Mesenchymal stem cell (in vitro differentiated cells and primary cell): ENCODE data around the gene NLRP9.

Source experiments
- DNase-seq: peaks from one replicate; pipeline ENCODE4 v3.0.0-alpha.2; 2013
- H2AFZ ChIP-seq: one replicate; pipeline ENCODE4 v1.6.1; 2013; ENCODE audit warnings: low read depth, mild to moderate bottlenecking, control low read depth, inconsistent platforms, low read length, moderate library complexity
- H2AK5ac ChIP-seq: 2 replicates; pipeline ENCODE4 v1.6.1; 2013; ENCODE audit warnings: low read length, moderate library complexity, mild to moderate bottlenecking, inconsistent platforms; ENCODE audit not compliant: severe bottlenecking
- H2BK120ac ChIP-seq: one replicate; pipeline ENCODE4 v1.6.1; 2013; ENCODE audit warnings: low read depth, mild to moderate bottlenecking, inconsistent platforms, low read length, moderate library complexity
- H2BK12ac ChIP-seq, 2 experiments: one replicate each; pipeline ENCODE4 v1.6.1; 2013; ENCODE audit warnings: inconsistent platforms in 2 of 2, low read length in 2 of 2, mild to moderate bottlenecking in 2 of 2, moderate library complexity in 2 of 2, control low read depth in 1 of 2
- H2BK15ac ChIP-seq: one replicate; pipeline ENCODE4 v1.6.1; 2013; ENCODE audit warnings: mild to moderate bottlenecking, low read depth, inconsistent platforms; ENCODE audit not compliant: poor library complexity, severe bottlenecking
- H2BK5ac ChIP-seq: 2 replicates; pipeline ENCODE4 v1.6.1; 2013; ENCODE audit warnings: low read depth, mild to moderate bottlenecking, low read length, control low read depth, inconsistent platforms; ENCODE audit not compliant: poor library complexity, severe bottlenecking
- H3K14ac ChIP-seq, 2 experiments: one replicate each; pipeline ENCODE4 v1.6.1; 2013; ENCODE audit warnings: inconsistent platforms in 2 of 2, low read length in 2 of 2, control low read depth in 1 of 2, mild to moderate bottlenecking in 1 of 2, moderate library complexity in 1 of 2
- H3K18ac ChIP-seq, 2 experiments: one replicate each; pipeline ENCODE4 v1.6.1; 2013; ENCODE audit warnings: inconsistent platforms in 2 of 2, low read length in 2 of 2, control low read depth in 1 of 2, low read depth in 1 of 2, mild to moderate bottlenecking in 1 of 2
- H3K23ac ChIP-seq, 2 experiments: one replicate each; pipeline ENCODE4 v1.6.1; 2013; ENCODE audit warnings: inconsistent platforms in 2 of 2, low read length in 2 of 2, mild to moderate bottlenecking in 2 of 2, moderate library complexity in 2 of 2, control low read depth in 1 of 2
- H3K27ac ChIP-seq: 2 replicates; pipeline ENCODE4 v1.5.1; 2013; ENCODE audit warnings: mild to moderate bottlenecking, moderate library complexity, low read length, control low read depth, inconsistent platforms; ENCODE audit not compliant: poor library complexity, severe bottlenecking
- H3K27me3 ChIP-seq, 2 experiments: 2 replicates each; pipeline versions ENCODE4 v1.6.1 to v1.7.0; 2013; ENCODE audit warnings: low read length in 2 of 2, mild to moderate bottlenecking in 2 of 2, moderate library complexity in 2 of 2, control low read depth in 1 of 2, inconsistent platforms in 1 of 2; ENCODE audit not compliant: control insufficient read depth in 1 of 2, insufficient read depth in 1 of 2
- H3K36me3 ChIP-seq, 2 experiments: 2 replicates each; pipeline versions ENCODE4 v1.6.1 to v1.7.0; 2013; ENCODE audit warnings: low read length in 2 of 2, control low read depth in 1 of 2, inconsistent platforms in 1 of 2, low read depth in 1 of 2, mild to moderate bottlenecking in 1 of 2; ENCODE audit not compliant: insufficient read depth in 2 of 2, control insufficient read depth in 1 of 2
- H3K4ac ChIP-seq, 2 experiments: one replicate each; pipeline ENCODE4 v1.6.1; 2013; ENCODE audit warnings: inconsistent platforms in 2 of 2, low read length in 2 of 2, mild to moderate bottlenecking in 2 of 2, moderate library complexity in 2 of 2, control low read depth in 1 of 2, low read depth in 1 of 2
- H3K4me1 ChIP-seq: 2 replicates; pipeline ENCODE4 v1.6.1; 2013; ENCODE audit warnings: low read depth, low read length, control low read depth; ENCODE audit not compliant: control insufficient read depth, insufficient read depth
- H3K4me2 ChIP-seq: 2 replicates; pipeline ENCODE4 v1.6.1; 2013; ENCODE audit warnings: low read length, mild to moderate bottlenecking, inconsistent platforms; ENCODE audit not compliant: poor library complexity, severe bottlenecking
- H3K4me3 ChIP-seq, 2 experiments: 2 replicates each; pipeline versions ENCODE4 v1.5.1 to v1.7.0; 2013; ENCODE audit warnings: low read length in 2 of 2, mild to moderate bottlenecking in 2 of 2, control low read depth in 1 of 2, low read depth in 1 of 2; ENCODE audit not compliant: insufficient read depth in 1 of 2
- H3K79me1 ChIP-seq: replicated peaks from 2 replicates; pipeline ENCODE4 v1.6.1; 2013; ENCODE audit warnings: mild to moderate bottlenecking, control low read depth, low read length, inconsistent platforms; ENCODE audit not compliant: poor library complexity, severe bottlenecking
- H3K9ac ChIP-seq: 2 replicates; pipeline ENCODE4 v1.7.0; 2013; ENCODE audit warnings: mild to moderate bottlenecking, low read length, moderate library complexity
- H3K9me3 ChIP-seq: 2 replicates; pipeline ENCODE4 v1.7.0; 2013; ENCODE audit warnings: mild to moderate bottlenecking, low read length; ENCODE audit not compliant: control insufficient read depth
- H4K8ac ChIP-seq: one replicate; pipeline ENCODE4 v1.6.1; 2013; ENCODE audit warnings: inconsistent platforms, mild to moderate bottlenecking, low read length, moderate library complexity
- H4K91ac ChIP-seq: one replicate; pipeline ENCODE4 v1.6.1; 2013; ENCODE audit warnings: mild to moderate bottlenecking, low read length, inconsistent platforms
- WGBS: methylation state at CpG from one replicate; pipeline ENCODE4 v1.1.7; 2013; ENCODE audit warnings: mixed read lengths; 5-methylcytosine and 5-hydroxymethylcytosine counted together

Gene NLRP9

GRCh38 chr19:55675661-55676354 lies 62.4 kb downstream of the NLRP9 start:
- Histone ChIP-seq H3K36me3 (peaks cover 54 to 55% of the 10 kb centered on the region in 2 experiments), H2BK12ac (peak overlapping the region in 1 of 2 experiments; percentile 15), H3K79me1 (peaks cover 2% of the 10 kb centered on the region), H3K4me2 (peak overlapping the region; percentile 95), H3K14ac (peak overlapping the region in 1 of 2 experiments; percentile 68), H2BK15ac (no peak overlapping the region), H3K4me3 (peak overlapping the region; percentile 94 to 96), H2AFZ (no peak overlapping the region), H4K8ac (peak overlapping the region; percentile 94), H3K4ac (peak overlapping the region; percentile 80 to 83), H2AK5ac (no peak overlapping the region), H3K23ac (peak overlapping the region in 1 of 2 experiments; percentile 78), H2BK5ac (no peak overlapping the region), H3K18ac (peak overlapping the region in 1 of 2 experiments; percentile 84), H2BK120ac (no peak overlapping the region), H3K4me1 (peaks cover 52% of the 10 kb centered on the region), H3K27ac (peak overlapping the region; percentile 53), H3K27me3 (no peaks in the 10 kb centered on the region), H3K9me3 (no peaks in the 10 kb centered on the region), H3K9ac (peak overlapping the region; percentile 97), H4K91ac (no peak overlapping the region)
- peak; percentile 33 for DNase-seq
- 20% methylated on average over 14 of the region's 16 CpGs for WGBS

GRCh38 chr19:55674841-55675660 lies 63.2 kb downstream of the NLRP9 start, which contains the start of gene EPN1:
Gene EPN1, plus strand, starts transcription at chr19:55675226. Its CDS starts 3,402 bp downstream, at chr19:55678628.
- peak within 1 kb of the TSS; percentile 50 for H2BK15ac ChIP-seq
- no peaks in the 10 kb centered on the region for H3K9me3 ChIP-seq
- peak within 1 kb of the TSS; percentile 84 to 87 for H3K18ac ChIP-seq
- peak within 1 kb of the TSS; percentile 94 to 96 for H3K4me3 ChIP-seq
- H3K14ac ChIP-seq, result peak within 1 kb of the TSS in 1 of 2 experiments; percentile 68
- peaks cover 2% of the 10 kb centered on the region for H3K79me1 ChIP-seq
- H3K27ac ChIP-seq, result peak within 1 kb of the TSS; percentile 53
- under 1% methylated on average over 90 of the region's 101 CpGs for WGBS
- peak within 1 kb of the TSS; percentile 80 to 83 for H3K4ac ChIP-seq
- H3K9ac ChIP-seq, result peak within 1 kb of the TSS; percentile 97
- H3K4me1 ChIP-seq, result peaks cover 52% of the 10 kb centered on the region
- peaks cover 54 to 55% of the 10 kb centered on the region in 2 experiments for H3K36me3 ChIP-seq
- H2BK12ac ChIP-seq, result peak within 1 kb of the TSS in 1 of 2 experiments; percentile 15
- H4K8ac ChIP-seq, result peak within 1 kb of the TSS; percentile 94
- peak within 1 kb of the TSS; percentile 95 for H3K4me2 ChIP-seq
- peak within 1 kb of the TSS; percentile 24 for H2BK120ac ChIP-seq
- no peak within 1 kb of the TSS for H2BK5ac ChIP-seq
- H3K23ac ChIP-seq, result peak within 1 kb of the TSS in 1 of 2 experiments; percentile 78
- peak within 1 kb of the TSS; percentile 65 for H2AFZ ChIP-seq
- H3K27me3 ChIP-seq, result no peaks in the 10 kb centered on the region
- peak; percentile 97 for DNase-seq
- peak within 1 kb of the TSS; percentile 91 for H4K91ac ChIP-seq
- no peak within 1 kb of the TSS for H2AK5ac ChIP-seq

- 39% methylated on average over 10 of the region's 17 CpGs for WGBS
- Histone ChIP-seq H2BK12ac (no peak overlapping the region), H4K8ac (no peak overlapping the region), H3K4me3 (peak overlapping the region; percentile 94 to 96), H2BK5ac (no peak overlapping the region), H4K91ac (no peak overlapping the region), H3K18ac (no peak overlapping the region), H2BK120ac (no peak overlapping the region), H3K27me3 (no peaks in the 10 kb centered on the region), H3K27ac (peak overlapping the region; percentile 6), H3K4ac (no peak overlapping the region), H2BK15ac (no peak overlapping the region), H3K14ac (no peak overlapping the region), H3K9me3 (no peaks in the 10 kb centered on the region), H3K79me1 (peaks cover 2% of the 10 kb centered on the region), H3K36me3 (peaks cover 54 to 55% of the 10 kb centered on the region in 2 experiments), H3K23ac (no peak overlapping the region), H2AK5ac (no peak overlapping the region), H3K4me1 (peaks cover 47% of the 10 kb centered on the region), H3K4me2 (peak overlapping the region; percentile 71), H2AFZ (no peak overlapping the region), H3K9ac (peak overlapping the region; percentile 97)
- DNase-seq, result no peak
These were observed 63.8 kb downstream of the NLRP9 start for GRCh38 chr19:55674459-55674840.

- H3K79me1 ChIP-seq, result peaks cover 2% of the 10 kb centered on the region
These were observed 64.3 kb downstream of the NLRP9 start for GRCh38 chr19:55673889-55674288.

More at GRCh38 chr19:55673889-55674288, 64.3 kb downstream of the NLRP9 start:
- Histone ChIP-seq H3K4me2 (no peak overlapping the region), H3K14ac (no peak overlapping the region), H3K4me1 (peaks cover 42% of the 10 kb centered on the region), H4K91ac (no peak overlapping the region), H3K9me3 (no peaks in the 10 kb centered on the region), H3K23ac (no peak overlapping the region), H3K27me3 (no peaks in the 10 kb centered on the region), H2AFZ (no peak overlapping the region), H3K4me3 (no peak overlapping the region), H3K4ac (no peak overlapping the region), H2BK15ac (no peak overlapping the region), H3K36me3 (peaks cover 54 to 55% of the 10 kb centered on the region in 2 experiments), H2BK5ac (no peak overlapping the region), H3K18ac (no peak overlapping the region), H2AK5ac (no peak overlapping the region), H3K27ac (peak overlapping the region; percentile 25), H2BK12ac (no peak overlapping the region), H4K8ac (no peak overlapping the region), H3K9ac (peak overlapping the region; percentile 97), H2BK120ac (no peak overlapping the region)
- no peak for DNase-seq
- 93% methylated on average over 4 of the region's 15 CpGs for WGBS
